Measurements from ENCODE around the gene MAP3K4.

Gene MAP3K4

DNA sequence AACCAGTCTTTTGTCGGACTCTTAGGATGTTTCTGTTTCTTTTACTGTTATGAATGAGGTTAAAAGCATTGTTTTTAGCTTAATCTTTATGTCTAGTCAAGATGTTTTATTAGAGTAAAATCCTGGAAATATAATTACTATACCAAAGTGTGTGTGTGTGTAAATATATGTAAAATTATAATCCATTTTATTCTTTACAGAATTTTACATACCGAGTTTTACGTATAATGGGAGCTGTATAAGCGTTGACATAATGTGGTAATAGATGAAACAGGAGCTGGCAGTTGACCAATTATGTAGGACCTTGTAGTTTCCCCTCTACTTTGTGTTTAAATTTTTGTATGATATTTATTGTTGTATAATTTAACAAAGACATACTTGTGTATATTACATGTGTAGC lies 16.7 kb downstream of the MAP3K4 start:
- DNase-seq (ENCODE audit: low spot score): no peak

- no peak for DNase-seq (ENCODE audit: low spot score)
Measured at GRCh38 chr6:161009991-161010390, 18.4 kb downstream of the MAP3K4 start.

GRCh38 chr6:161010418-161010817 lies 18.8 kb downstream of the MAP3K4 start:
- DNase-seq (ENCODE audit: low spot score): no peak

- no peak for DNase-seq (ENCODE audit: low spot score)
Measured at GRCh38 chr6:161011492-161012480, 20.2 kb downstream of the MAP3K4 start.

DNA sequence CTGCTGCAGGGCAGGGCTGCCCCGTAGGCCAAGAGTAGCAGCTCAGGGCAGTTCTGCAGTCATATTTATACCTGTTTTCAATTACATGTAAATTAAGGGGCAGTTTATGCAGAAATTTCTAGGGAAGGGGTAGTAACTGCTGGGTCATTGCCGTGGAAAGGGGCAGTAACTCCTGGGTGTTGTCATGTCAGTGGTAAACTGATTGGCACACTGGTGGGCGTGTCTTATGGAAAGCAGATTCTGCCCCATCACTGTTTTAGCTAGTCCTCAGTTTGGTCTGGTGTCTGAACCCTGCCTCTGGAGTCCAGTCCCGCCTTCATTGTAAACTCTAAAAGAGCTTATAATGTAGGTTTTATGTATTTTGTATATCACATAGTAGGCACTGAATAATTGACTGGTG lies 22.1 kb downstream of the MAP3K4 start:
- no peak for DNase-seq (ENCODE audit: low spot score)

DNA sequence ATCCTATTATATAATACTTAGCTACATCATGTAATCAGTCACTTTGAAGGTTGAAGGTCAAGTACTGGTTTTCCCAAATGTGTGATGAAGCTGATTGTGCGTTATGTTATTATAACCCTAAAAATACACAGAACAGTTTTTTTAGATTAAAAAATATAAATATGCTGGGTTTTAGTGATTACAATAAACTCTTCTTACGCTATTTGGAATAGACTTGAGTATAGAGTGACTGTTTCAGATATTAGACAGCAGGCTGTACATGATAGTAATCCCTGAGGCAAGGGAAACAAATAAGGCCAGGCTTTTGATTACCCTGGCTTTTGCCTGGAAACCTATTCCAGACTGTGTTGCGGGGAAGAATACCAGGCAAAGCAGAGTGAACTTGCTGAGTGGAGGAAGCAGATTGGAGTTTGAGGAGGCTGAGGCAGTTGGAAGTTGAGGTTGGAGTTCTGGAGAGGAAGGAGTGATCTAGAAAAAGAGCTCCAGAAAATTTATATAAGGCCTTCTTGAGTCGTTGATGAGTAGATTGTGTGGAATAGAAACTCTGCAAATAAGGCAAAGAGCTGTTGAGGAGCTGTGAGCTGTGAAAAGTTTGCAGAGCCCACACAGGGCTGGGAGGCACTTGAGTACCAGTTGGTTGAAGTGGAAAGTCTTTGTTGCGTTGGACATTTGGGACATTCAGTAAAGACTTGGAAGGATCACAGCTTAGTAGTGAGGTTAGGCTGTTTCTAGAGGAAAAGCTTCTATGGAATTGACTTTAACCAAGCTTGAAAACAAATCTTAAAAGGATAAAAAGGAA lies 26.4 kb downstream of the MAP3K4 start:
- no peak for DNase-seq (ENCODE audit: low spot score)

DNA sequence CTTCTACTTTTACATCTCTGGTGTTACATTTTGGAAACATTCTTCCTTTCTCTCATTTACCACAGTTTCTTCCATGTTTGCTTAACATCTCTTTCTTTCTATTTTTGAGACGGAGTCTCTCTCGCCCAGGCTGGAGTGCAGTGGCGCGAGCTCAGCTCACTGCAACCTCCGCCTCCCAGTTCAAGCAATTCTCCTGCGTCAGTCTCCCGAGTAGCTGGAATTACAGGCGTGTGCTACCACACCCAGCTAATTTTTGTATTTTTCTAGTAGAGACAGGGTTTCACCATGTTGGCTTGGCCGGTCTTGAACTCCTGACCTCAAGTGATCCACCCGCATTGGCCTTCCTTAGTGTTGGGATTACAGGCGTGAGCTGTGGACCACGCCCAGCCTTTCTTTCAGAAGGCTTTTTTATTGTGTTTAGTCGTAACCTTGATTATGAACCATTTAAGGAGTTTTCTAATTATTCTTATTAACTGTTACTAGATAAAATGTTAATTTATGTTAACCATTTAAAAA lies 27.8 kb downstream of the MAP3K4 start:
- no peak for DNase-seq (ENCODE audit: low spot score)

DNA sequence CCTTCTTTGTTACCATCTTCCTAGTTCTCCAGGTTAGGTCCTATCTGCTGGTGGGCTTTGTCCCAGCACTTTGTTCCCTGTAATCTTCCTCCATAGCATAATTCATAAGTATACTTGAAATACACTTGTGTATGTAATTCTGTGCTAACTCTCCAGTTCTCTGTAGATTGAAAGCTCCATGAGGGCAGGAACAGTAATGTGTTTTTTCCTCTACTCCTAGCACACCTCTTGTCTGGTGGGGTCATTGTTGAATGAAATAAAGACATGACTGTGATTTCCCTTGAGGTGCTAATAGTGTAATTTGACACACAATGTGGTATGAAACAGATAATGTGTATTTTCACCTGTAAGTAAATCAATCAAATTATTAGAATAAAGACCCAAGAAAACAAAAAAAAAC lies 30.0 kb downstream of the MAP3K4 start:
- no peak for DNase-seq (ENCODE audit: low spot score)

DNA sequence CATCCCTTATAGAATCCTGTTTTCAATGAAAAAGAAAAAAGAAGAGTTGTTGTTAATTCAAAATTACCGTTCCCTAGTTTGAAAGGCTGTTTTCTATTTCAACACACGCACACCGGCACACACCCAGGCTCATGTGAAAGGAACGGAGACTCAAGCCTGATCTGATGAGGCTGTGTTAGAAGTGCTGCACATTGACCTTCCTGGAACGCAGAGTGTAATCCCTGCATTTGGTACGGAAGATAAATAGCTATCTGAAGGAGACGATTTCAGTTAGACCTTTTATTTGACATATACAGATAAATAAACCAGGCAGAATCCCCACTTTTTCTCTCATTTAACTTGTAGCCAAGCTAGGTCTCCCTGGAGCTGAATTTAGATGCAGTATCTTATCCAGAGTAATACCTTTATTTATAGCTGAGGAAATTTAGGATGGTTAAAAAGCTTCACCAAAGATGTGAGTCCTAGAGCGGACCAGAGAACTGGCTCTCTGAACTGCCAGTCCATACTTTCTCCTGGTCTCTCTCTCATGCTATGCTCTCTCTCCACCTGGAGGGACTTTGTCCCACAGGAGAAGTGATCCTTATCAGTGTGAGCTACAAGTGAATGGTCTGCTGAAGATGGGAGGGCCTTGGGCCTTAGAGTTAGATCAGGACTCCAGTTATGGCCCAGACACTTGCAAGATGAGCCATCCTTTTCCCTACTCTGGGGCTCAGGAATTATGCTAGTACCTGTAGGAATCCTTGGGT lies 30.6 kb downstream of the MAP3K4 start:
- DNase-seq (ENCODE audit: low spot score): no peak

DNA sequence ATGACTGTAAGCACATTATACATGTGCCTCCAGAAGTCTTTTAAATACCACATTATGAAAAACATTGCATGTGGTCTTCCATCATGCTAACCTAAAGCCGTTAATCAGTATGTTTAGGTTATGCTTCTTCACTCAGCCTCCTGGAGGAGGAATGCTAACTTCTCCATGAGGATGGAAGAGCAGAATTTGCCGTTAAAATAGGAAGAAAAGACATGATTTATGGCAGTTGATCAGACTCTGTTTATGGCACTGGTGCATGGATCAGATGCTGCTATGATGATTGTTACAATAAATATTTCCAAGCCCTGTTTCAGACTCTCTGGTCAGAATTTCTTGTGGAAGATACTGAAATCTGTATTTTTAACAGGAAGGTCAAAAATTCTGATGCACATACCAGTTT lies 31.7 kb downstream of the MAP3K4 start:
- no peak for DNase-seq (ENCODE audit: low spot score)

GRCh38 chr6:161024364-161024920 lies 32.9 kb downstream of the MAP3K4 start:
- DNase-seq (ENCODE audit: low spot score): no peak

GRCh38 chr6:161027385-161027784 lies 35.8 kb downstream of the MAP3K4 start:
- no peak for DNase-seq (ENCODE audit: low spot score)

DNA sequence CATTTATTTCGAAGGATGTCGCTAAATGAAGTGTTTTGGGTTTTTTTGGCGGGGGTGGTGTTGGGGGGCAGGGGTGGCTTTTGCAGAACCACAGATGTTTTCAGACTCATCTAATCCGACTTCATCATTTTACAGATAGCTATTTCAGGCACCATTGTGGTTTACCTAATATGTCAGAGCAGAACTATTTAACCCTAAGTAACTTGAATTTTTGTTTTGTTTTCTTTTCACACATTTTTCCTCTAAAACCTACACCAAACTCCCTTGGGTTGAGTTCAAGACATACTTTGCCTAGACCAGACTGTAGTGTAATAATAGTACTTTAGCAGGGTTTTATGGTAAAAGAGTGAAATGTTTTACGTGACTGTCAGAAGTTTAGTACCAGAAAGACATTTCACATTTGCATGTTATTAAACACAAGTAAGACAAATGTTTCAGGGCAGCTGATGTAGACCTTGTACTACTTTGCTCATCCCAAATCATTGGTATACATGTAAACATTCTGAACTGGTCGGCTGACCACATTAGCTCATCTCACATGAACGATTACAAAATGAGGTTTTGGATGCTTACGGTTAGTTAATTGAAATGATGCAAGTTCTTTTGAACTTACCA lies 37.7 kb downstream of the MAP3K4 start:
- no peak for DNase-seq (ENCODE audit: low spot score)

DNA sequence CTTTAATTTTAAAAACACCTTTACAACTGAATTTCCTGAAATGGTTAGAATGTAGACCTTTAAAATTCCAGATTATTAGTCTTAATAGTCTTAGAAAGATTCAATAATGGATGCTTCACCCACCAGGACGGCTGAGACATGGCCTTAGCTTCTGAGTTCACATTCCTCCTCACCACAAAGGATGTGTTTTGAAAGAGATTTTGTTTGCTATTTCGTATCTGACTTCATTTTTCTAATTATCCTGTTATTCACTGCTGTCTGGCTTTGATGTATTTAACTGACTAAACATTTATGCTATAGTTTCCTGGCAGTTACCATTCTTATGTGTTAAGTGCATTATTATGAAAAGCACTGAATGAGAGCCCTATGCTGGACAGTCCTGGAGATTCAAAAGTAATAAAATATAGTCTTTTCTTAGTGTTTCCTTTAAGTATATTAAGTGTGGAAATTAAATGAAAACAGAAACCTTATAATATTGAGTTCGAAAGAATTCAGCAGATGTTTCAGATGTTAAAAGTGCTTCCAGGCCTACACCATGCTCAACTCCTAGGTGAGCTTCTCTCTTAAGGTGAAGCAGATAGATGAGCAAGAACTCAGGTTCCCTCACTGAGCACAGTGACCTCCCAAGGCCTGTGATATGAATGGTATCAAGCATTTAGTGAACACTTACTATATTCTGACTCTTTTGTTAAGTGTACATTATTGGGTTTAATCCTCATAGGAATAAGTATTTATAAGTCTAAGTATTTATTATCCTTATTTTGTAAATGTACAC lies 40.3 kb downstream of the MAP3K4 start:
- DNase-seq (ENCODE audit: low spot score): no peak

GRCh38 chr6:161033667-161034066 lies 42.1 kb downstream of the MAP3K4 start:
- DNase-seq (ENCODE audit: low spot score): no peak

DNA sequence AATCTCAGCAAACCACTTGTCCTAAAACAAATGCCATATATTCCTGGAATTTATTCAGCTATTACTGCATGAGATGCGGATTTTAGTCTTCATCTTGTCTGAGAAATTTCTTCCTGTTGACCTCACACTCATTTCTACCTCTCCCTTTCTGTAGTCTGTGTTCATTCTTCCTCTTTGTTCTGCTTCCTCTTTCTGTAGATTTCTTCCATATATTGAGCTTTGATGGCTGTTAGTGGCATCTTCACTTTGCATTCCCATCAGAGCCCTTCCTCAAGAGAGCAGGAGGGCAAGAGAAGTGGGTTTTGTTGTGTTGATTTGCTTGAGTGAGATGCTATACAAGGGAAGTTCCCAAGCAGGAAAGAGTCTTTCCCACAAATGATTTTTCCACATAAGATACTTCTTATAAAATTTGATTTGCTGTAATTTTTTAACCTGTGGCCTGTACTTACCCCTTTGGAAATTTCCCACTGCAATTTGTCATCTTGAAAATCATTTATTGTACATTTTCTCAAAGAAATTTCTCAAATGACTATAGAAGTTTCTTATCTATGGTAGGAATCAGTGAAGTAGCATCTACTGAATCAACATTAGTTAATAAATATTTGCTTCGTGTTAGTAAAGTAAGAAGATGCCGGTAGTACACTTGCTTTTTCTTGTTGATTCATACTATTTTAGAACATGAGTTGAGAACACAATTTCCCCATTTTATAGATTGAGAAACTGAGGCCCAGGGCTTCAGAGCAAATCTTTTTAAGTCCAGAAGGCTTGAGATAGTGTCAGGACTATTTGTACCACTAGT lies 43.8 kb downstream of the MAP3K4 start:
- DNase-seq (ENCODE audit: low spot score): no peak

GRCh38 chr6:161035981-161036263 lies 44.4 kb downstream of the MAP3K4 start:
- DNase-seq (ENCODE audit: low spot score): no peak

DNA sequence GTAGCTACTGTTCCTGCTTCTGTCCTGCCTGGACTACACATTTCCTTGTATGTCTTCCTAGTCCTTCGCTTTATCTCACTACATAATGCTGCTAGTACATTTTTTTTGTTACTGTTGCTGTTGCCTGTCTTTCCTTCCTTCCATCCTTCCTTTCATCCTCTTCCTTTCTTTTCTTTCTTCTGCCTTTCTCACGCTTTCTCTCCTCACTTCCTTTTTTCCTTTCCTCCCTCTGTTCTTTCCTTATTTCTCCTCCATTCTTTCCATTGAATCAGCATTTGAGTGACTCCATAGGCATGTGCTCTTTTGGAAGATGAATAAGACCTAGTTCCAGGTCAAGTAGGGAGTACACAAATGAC lies 46.3 kb downstream of the MAP3K4 start:
- no peak for DNase-seq (ENCODE audit: low spot score)

GRCh38 chr6:161038229-161039031 lies 46.9 kb downstream of the MAP3K4 start:
- peak; percentile 26 for DNase-seq (ENCODE audit: low spot score)

Measured in kidney capillary endothelial cell (primary cell).